Body of pancreas (tissue), 4 donors: ENCODE measurements around the gene GPBP1L1.

Source experiments
- CTCF ChIP-seq, 7 experiments: fragments of 450-650 bp in 4 of 7; fragments of 200-600 bp in 3 of 7; sonication (generic) in 3 of 7; IDR thresholded peaks; one replicate each; pipeline ENCODE4 v1.5.1; 2016 to 2019; ENCODE audit warnings: antibody characterized with exemption in 7 of 7
- POLR2A ChIP-seq, 3 donors: fragments of 450-650 bp; IDR thresholded peaks; one replicate each; pipeline ENCODE4 v1.6.1; 2016; ENCODE audit warnings: antibody characterized with exemption in 3 of 3, mild to moderate bottlenecking in 2 of 3

GRCh38 chr1:45644661-45645060, 41.7 kb downstream of the GPBP1L1 start:
- TF ChIP-seq CTCF (IDR thresholded peaks at IDR 0.05) (no peak), POLR2A (IDR thresholded peaks at IDR 0.05) (no peak)
